ENCODE measurements around the gene SMIM28.

Gene SMIM28

GRCh38 chr6:138402838-138403187, 25.1 kb downstream of the SMIM28 start (continued):
- peak; percentile 92; the same call in 1 of the 2 replicates for TF ChIP-seq ZNF202 (tag by site-specific recombination; IDR thresholded peaks at IDR 0.05; ENCODE audit: borderline replicate concordance)
- no peak; the same call in 1 of the 2 replicates for TF ChIP-seq TSHZ1 (tag by site-specific recombination; IDR thresholded peaks at IDR 0.05; ENCODE audit: borderline replicate concordance)
- TF ChIP-seq ZNF560 (tag by site-specific recombination; IDR thresholded peaks at IDR 0.05; ENCODE audit: borderline replicate concordance) = peak; percentile 94
- no peak for TF ChIP-seq ZNF488 (tag by site-specific recombination; IDR thresholded peaks at IDR 0.05)
- no peak; the same call in 1 of the 2 replicates for TF ChIP-seq OVOL3 (tag by site-specific recombination; IDR thresholded peaks at IDR 0.05)
- TF ChIP-seq ZNF211 (tag by site-specific recombination; IDR thresholded peaks at IDR 0.05; ENCODE audit: low read depth) = no peak
- TF ChIP-seq, protein P1, sequence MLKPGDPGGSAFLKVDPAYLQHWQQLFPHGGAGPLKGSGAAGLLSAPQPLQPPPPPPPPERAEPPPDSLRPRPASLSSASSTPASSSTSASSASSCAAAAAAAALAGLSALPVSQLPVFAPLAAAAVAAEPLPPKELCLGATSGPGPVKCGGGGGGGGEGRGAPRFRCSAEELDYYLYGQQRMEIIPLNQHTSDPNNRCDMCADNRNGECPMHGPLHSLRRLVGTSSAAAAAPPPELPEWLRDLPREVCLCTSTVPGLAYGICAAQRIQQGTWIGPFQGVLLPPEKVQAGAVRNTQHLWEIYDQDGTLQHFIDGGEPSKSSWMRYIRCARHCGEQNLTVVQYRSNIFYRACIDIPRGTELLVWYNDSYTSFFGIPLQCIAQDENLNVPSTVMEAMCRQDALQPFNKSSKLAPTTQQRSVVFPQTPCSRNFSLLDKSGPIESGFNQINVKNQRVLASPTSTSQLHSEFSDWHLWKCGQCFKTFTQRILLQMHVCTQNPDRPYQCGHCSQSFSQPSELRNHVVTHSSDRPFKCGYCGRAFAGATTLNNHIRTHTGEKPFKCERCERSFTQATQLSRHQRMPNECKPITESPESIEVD (tag by site-specific recombination; IDR thresholded peaks at IDR 0.05) = no peak
- no peak for TF ChIP-seq ZNF792 (tag by site-specific recombination; IDR thresholded peaks at IDR 0.05)
- 0 out of 2 replicates have a peak, but pooled peaks have one; percentile 30 for TF ChIP-seq ZNF514 (tag by site-specific recombination; IDR thresholded peaks at IDR 0.05)
- TF ChIP-seq ZNF146 (tag by site-specific recombination; IDR thresholded peaks at IDR 0.05) = no peak
- no peak for TF ChIP-seq KLF8 (tag by site-specific recombination; IDR thresholded peaks at IDR 0.05)
- no peak for TF ChIP-seq ZSCAN4 (tag by site-specific recombination; IDR thresholded peaks at IDR 0.05)
- no peak for TF ChIP-seq ZNF521 (tag by site-specific recombination; IDR thresholded peaks at IDR 0.05)
- no peak for TF ChIP-seq ZNF10 (tag by site-specific recombination; IDR thresholded peaks at IDR 0.05)
- TF ChIP-seq, protein P2, sequence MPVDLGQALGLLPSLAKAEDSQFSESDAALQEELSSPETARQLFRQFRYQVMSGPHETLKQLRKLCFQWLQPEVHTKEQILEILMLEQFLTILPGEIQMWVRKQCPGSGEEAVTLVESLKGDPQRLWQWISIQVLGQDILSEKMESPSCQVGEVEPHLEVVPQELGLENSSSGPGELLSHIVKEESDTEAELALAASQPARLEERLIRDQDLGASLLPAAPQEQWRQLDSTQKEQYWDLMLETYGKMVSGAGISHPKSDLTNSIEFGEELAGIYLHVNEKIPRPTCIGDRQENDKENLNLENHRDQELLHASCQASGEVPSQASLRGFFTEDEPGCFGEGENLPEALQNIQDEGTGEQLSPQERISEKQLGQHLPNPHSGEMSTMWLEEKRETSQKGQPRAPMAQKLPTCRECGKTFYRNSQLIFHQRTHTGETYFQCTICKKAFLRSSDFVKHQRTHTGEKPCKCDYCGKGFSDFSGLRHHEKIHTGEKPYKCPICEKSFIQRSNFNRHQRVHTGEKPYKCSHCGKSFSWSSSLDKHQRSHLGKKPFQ (tag by site-specific recombination; IDR thresholded peaks at IDR 0.05) = peak; percentile 24; the same call in 1 of the 2 replicates
- TF ChIP-seq ZNF580 (tag by site-specific recombination; IDR thresholded peaks at IDR 0.05) = peak; percentile 52; the same call in 1 of the 2 replicates
- no peak for TF ChIP-seq SCRT1 (tag by site-specific recombination; IDR thresholded peaks at IDR 0.05; ENCODE audit: borderline replicate concordance)
- no peak for TF ChIP-seq ZSCAN18 (tag by site-specific recombination; IDR thresholded peaks at IDR 0.05)
- TF ChIP-seq, protein P3, sequence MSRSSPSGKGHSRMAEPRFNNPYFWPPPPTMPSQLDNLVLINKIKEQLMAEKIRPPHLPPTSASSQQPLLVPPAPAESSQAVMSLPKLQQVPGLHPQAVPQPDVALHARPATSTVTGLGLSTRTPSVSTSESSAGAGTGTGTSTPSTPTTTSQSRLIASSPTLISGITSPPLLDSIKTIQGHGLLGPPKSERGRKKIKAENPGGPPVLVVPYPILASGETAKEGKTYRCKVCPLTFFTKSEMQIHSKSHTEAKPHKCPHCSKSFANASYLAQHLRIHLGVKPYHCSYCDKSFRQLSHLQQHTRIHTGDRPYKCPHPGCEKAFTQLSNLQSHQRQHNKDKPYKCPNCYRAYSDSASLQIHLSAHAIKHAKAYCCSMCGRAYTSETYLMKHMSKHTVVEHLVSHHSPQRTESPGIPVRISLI (tag by site-specific recombination; IDR thresholded peaks at IDR 0.05) = peak; percentile 75
- TF ChIP-seq, protein P4, sequence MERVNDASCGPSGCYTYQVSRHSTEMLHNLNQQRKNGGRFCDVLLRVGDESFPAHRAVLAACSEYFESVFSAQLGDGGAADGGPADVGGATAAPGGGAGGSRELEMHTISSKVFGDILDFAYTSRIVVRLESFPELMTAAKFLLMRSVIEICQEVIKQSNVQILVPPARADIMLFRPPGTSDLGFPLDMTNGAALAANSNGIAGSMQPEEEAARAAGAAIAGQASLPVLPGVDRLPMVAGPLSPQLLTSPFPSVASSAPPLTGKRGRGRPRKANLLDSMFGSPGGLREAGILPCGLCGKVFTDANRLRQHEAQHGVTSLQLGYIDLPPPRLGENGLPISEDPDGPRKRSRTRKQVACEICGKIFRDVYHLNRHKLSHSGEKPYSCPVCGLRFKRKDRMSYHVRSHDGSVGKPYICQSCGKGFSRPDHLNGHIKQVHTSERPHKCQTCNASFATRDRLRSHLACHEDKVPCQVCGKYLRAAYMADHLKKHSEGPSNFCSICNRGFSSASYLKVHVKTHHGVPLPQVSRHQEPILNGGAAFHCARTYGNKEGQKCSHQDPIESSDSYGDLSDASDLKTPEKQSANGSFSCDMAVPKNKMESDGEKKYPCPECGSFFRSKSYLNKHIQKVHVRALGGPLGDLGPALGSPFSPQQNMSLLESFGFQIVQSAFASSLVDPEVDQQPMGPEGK (tag by site-specific recombination; IDR thresholded peaks at IDR 0.05) = no peak
- TF ChIP-seq ZSCAN30 (tag by site-specific recombination; IDR thresholded peaks at IDR 0.05) = no peak
- TF ChIP-seq ZNF664 (tag by site-specific recombination; IDR thresholded peaks at IDR 0.05) = peak; percentile 59
- no peak for TF ChIP-seq ZNF391 (tag by site-specific recombination; IDR thresholded peaks at IDR 0.05; ENCODE audit: borderline replicate concordance, low read depth)
- no peak for TF ChIP-seq ZFHX2 (tag by site-specific recombination; conservative IDR thresholded peaks at IDR 0.05)

All from HEK293 (cell line).